Lower leg skin (tissue), 4 donors: ENCODE data around the gene SUSD4. TPM values are rescaled to one million over a fixed set of nuclear protein-coding genes. Genes with fewer than 3 reads are reported as not detected.

Source experiments
- DNase-seq, 2 donors: peaks; one replicate each; pipeline ENCODE4 v3.0.0-alpha.2; 2019; ENCODE audit warnings: low spot score in 2 of 2
- H3K4me3 ChIP-seq: fragments of 200-600 bp; sonication (generic); 2 replicates; pipeline ENCODE4 v1.5.1; 2017; ENCODE audit warnings: mild to moderate bottlenecking, low read depth; ENCODE audit not compliant: poor library complexity, severe bottlenecking
- POLR2A ChIP-seq, 2 donors: fragments of 450-650 bp; IDR thresholded peaks; one replicate each; pipeline ENCODE4 v1.6.1; 2016 to 2017; ENCODE audit warnings: antibody characterized with exemption in 2 of 2, mild to moderate bottlenecking in 1 of 2, moderate library complexity in 1 of 2
- WGBS, 2 donors: methylation state at CpG; one replicate each; pipeline ENCODE4 v1.1.5; 2018; 5-methylcytosine and 5-hydroxymethylcytosine counted together
- intact Hi-C: fragments of 100-400 bp; cut with DNase I; formaldehyde crosslinking; loops from one replicate; pipeline ENCODE4 v1.15.0; 2023; ENCODE audit warnings: low total_unique reads
- total RNA-seq, 4 donors: library from RNA; depleted of rRNA; stranded (reverse); fragments of >200 nt; gene quantifications; one replicate each; pipeline ENCODE4 v1.1.0, GENCODE V29; 2016
- TF ChIP-seq, protein P1 (sequence below), 3 donors: fragments of 450-650 bp; IDR thresholded peaks; one replicate each; pipeline ENCODE4 v1.5.1; 2016; ENCODE audit warnings: antibody characterized with exemption in 3 of 3, mild to moderate bottlenecking in 3 of 3, moderate library complexity in 2 of 3

Gene SUSD4
- total RNA-seq, 4 donors from 2014 or later, result 2.7 to 6.8 (median 3.8) TPM

DNA sequence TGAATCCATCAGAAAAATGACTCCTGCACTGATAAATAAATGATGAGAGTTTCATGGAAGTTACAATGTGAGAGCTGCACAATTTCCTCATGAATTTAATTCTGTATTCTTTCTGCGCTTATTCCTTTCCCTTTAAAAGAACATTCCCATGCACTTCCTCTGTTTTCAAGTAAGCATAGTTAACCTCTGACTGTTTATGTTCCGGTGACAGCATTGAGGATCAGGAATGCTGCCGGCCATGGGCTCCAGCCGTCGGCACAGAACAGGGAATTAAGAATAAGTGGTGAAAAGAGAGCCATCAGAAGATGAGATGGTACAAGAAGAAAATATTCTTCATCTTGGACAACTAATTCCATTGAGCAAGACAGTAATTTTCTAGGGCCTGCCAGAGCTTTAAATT is 65.3 kb downstream of the SUSD4 start:
- 61 to 78% methylated on average over 5 of the region's 5 CpGs for WGBS, 2 donors
- intact Hi-C loops, result no loop called here
- H3K4me3 ChIP-seq, result no peak overlapping the region
- TF ChIP-seq POLR2A (IDR thresholded peaks at IDR 0.05), result no peak
- TF ChIP-seq, protein P1, sequence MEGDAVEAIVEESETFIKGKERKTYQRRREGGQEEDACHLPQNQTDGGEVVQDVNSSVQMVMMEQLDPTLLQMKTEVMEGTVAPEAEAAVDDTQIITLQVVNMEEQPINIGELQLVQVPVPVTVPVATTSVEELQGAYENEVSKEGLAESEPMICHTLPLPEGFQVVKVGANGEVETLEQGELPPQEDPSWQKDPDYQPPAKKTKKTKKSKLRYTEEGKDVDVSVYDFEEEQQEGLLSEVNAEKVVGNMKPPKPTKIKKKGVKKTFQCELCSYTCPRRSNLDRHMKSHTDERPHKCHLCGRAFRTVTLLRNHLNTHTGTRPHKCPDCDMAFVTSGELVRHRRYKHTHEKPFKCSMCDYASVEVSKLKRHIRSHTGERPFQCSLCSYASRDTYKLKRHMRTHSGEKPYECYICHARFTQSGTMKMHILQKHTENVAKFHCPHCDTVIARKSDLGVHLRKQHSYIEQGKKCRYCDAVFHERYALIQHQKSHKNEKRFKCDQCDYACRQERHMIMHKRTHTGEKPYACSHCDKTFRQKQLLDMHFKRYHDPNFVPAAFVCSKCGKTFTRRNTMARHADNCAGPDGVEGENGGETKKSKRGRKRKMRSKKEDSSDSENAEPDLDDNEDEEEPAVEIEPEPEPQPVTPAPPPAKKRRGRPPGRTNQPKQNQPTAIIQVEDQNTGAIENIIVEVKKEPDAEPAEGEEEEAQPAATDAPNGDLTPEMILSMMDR (IDR thresholded peaks at IDR 0.05), result no peak
- no peak for DNase-seq

GRCh38 chr1:223297800-223298199 is 66.2 kb downstream of the SUSD4 start:
- no peak for DNase-seq
- intact Hi-C loops, result no loop called here
- TF ChIP-seq, protein P1 (IDR thresholded peaks at IDR 0.05), result no peak
- no peak for TF ChIP-seq POLR2A (IDR thresholded peaks at IDR 0.05)
- WGBS, 2 donors, result 91 to 92% methylated on average over 1 of the region's 1 CpG
- H3K4me3 ChIP-seq, result no peak overlapping the region

DNA sequence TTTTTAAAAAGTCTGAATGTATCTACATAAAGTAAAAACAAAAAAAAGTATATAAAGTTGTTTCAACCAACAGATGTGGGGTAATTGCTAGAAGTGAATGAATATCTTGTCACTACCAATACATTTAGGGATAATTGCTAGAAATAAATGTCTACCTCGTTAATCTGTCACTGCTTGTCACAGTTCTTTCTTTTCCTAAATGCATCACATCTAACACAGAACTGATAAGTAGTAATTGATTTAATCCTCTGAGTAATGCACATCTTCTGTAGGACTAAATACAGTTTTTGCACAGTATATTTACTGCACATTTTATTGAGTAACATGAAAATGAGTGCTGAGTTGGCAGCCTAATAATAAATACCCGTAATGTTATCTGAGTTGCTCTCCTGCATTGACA is 72.2 kb downstream of the SUSD4 start:
- 71 to 75% methylated on average over 2 of the region's 2 CpGs for WGBS, 2 donors
- intact Hi-C loops, result no loop called here
- TF ChIP-seq, protein P1 (IDR thresholded peaks at IDR 0.05), result no peak
- TF ChIP-seq POLR2A (IDR thresholded peaks at IDR 0.05), result no peak
- DNase-seq, result no peak
- no peak overlapping the region for H3K4me3 ChIP-seq

DNA sequence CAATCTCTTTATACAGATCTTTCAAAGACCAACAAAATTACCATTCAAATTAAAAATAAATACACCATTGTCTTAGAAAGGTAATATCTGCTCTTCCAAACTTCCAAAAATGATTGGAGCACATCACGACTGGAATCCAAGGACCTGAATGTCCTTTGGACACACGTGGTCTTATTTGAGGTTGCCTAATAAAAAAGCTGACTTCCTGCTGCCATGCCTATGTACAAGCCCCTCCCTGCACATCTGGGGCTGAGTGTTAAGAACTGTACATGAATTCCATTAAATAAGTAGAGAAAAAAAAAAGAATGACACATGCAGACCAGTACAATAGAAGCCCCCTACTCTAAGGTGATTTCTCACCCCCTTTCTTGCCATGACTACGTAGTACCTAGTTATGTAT is 73.6 kb downstream of the SUSD4 start:
- WGBS, 2 donors, result 60 to 66% methylated on average over 3 of the region's 3 CpGs
- intact Hi-C loops, result no loop called here
- DNase-seq, result no peak
- no peak overlapping the region for H3K4me3 ChIP-seq
- TF ChIP-seq POLR2A (IDR thresholded peaks at IDR 0.05), result no peak
- TF ChIP-seq, protein P1 (IDR thresholded peaks at IDR 0.05), result no peak

DNA sequence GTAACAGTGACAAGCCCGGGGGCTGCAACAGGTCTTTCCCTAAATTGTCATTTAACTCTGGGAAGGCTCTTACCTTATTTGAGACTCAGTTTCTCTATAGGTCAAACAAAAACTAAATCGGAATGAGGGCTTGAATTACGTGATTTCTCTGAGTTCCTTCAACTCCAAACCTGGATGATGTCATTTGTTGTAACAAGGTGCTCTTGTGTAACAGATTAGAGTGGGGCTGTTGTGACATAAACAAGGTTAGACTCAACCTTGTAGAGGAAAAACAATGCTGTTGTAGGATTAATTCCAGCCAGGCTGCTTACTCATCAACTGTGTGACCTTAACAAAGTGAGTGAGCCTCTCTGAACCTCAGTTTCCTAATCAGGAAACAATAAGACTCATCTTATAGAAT is 74.4 kb downstream of the SUSD4 start:
- H3K4me3 ChIP-seq, result no peak overlapping the region
- intact Hi-C loops, result no loop called here
- 80 to 89% methylated on average over 3 of the region's 3 CpGs for WGBS, 2 donors
- no peak for DNase-seq
- TF ChIP-seq, protein P1 (IDR thresholded peaks at IDR 0.05), result no peak
- TF ChIP-seq POLR2A (IDR thresholded peaks at IDR 0.05), result no peak

DNA sequence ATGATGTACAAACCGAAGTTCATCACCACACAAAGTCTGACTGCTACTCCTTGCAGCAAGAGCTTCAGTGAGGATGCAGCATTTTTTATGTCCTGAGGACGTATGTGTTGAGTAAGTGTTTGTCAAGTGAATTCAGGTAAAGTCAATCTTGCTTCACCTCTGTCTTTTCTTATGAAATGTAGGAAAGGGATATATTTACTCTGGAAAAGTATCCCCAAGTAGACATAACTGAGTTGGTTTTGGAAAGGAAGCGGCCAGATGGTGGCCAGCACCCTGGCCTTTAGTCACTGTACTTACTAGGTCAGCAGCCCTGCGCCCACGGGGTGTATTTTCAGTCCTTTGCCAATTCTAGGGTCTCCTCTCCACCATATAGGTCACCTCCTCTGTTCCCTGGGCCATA is 75.2 kb downstream of the SUSD4 start:
- DNase-seq, result no peak
- TF ChIP-seq POLR2A (IDR thresholded peaks at IDR 0.05), result no peak
- TF ChIP-seq, protein P1 (IDR thresholded peaks at IDR 0.05), result no peak
- no peak overlapping the region for H3K4me3 ChIP-seq
- 87 to 90% methylated on average over 5 of the region's 5 CpGs for WGBS, 2 donors
- intact Hi-C loops, result no loop called here
